Neutrophil (primary cell): ENCODE results near the gene GART.

Experiments used
- H3K27ac ChIP-seq: fragments of 200-600 bp; sonication (generic); 2 replicates; pipeline ENCODE4 v1.5.1; 2016; ENCODE audit warnings: mild to moderate bottlenecking, moderate library complexity
- H3K27me3 ChIP-seq: fragments of 200-600 bp; sonication (generic); 2 replicates; pipeline ENCODE4 v1.6.0; 2016; ENCODE audit warnings: mild to moderate bottlenecking
- H3K36me3 ChIP-seq: fragments of 200-600 bp; sonication (generic); 2 replicates; pipeline ENCODE4 v1.5.1; 2017
- H3K4me1 ChIP-seq, 2 experiments: fragments of 200-600 bp in 1 of 2; sonication (generic) in 1 of 2; 1 replicate in 1 of 2; 2 replicates in 1 of 2; pipeline versions ENCODE4 v1.5.1 to v1.6.1; 2013 to 2016; ENCODE audit warnings: low read depth in 1 of 2, low read length in 1 of 2, mild to moderate bottlenecking in 1 of 2, moderate library complexity in 1 of 2; ENCODE audit not compliant: control insufficient read depth in 1 of 2, insufficient read depth in 1 of 2
- H3K4me3 ChIP-seq, 2 experiments: fragments of 200-600 bp in 1 of 2; sonication (generic) in 1 of 2; 1 replicate in 1 of 2; 2 replicates in 1 of 2; pipeline ENCODE4 v1.5.1; 2013 to 2016; ENCODE audit warnings: low read depth in 1 of 2, low read length in 1 of 2, mild to moderate bottlenecking in 1 of 2, moderate library complexity in 1 of 2
- H3K9me3 ChIP-seq: fragments of 200-600 bp; sonication (generic); 2 replicates; pipeline ENCODE4 v1.5.1; 2016
- TF ChIP-seq, protein P1 (sequence below): fragments of 200-600 bp; sonication (generic); IDR thresholded peaks from 2 replicates; pipeline ENCODE4 v1.5.1; 2016; ENCODE audit warnings: antibody characterized with exemption

Gene GART

DNA sequence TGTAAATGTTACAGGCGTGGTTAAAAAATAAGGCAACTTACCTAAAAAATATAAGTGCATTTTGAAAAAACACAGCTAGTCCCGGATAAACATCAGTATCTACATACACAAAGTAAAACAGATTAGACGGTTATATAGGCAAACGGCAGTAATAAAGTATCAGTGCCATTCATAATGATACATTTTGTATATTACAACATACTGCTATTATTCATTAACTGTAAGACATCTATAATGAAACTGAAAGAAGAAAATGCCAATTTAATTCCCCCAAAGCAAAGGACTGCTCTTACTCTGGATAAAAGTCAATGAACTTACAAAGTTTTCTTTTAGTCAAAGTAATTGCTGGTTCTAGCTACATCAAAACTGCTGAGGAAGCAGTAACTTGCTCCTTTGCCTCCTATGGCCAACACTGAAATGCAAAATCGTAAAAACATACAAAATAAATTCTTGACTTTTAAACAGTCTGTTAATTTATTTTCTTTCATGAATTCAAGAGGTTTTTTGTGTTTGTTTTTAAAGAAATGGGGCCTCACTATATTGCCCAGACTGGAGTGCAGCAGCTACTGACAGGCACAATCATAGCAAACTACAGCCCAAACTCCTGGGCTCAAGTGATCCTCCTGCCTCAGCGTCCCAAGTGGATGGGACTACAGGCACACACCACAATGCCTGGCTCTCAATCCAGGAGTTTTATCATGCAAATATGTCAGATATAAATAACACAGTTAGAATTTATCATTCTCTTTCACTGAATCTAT is 86.1 kb downstream of the GART start:
- H3K27ac ChIP-seq: no peak overlapping the region
- TF ChIP-seq, protein P1, sequence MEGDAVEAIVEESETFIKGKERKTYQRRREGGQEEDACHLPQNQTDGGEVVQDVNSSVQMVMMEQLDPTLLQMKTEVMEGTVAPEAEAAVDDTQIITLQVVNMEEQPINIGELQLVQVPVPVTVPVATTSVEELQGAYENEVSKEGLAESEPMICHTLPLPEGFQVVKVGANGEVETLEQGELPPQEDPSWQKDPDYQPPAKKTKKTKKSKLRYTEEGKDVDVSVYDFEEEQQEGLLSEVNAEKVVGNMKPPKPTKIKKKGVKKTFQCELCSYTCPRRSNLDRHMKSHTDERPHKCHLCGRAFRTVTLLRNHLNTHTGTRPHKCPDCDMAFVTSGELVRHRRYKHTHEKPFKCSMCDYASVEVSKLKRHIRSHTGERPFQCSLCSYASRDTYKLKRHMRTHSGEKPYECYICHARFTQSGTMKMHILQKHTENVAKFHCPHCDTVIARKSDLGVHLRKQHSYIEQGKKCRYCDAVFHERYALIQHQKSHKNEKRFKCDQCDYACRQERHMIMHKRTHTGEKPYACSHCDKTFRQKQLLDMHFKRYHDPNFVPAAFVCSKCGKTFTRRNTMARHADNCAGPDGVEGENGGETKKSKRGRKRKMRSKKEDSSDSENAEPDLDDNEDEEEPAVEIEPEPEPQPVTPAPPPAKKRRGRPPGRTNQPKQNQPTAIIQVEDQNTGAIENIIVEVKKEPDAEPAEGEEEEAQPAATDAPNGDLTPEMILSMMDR: no peak

More for the DNA sequence above, 86.1 kb downstream of the GART start:
- no peak overlapping the region for H3K4me3 ChIP-seq
- peaks cover 4% of the 10 kb centered on the region for H3K36me3 ChIP-seq
- no peaks in the 10 kb centered on the region for H3K4me1 ChIP-seq
- no peaks in the 10 kb centered on the region for H3K9me3 ChIP-seq
- H3K27me3 ChIP-seq: no peaks in the 10 kb centered on the region
